ENCODE data around the gene SLC35F6. TPM values are rescaled to one million over a fixed set of nuclear protein-coding genes. Genes with fewer than 3 reads are reported as not detected.

The SLC35F6 gene
- total RNA-seq, 1 donor from 2014 or later, result 12.4 TPM

DNA sequence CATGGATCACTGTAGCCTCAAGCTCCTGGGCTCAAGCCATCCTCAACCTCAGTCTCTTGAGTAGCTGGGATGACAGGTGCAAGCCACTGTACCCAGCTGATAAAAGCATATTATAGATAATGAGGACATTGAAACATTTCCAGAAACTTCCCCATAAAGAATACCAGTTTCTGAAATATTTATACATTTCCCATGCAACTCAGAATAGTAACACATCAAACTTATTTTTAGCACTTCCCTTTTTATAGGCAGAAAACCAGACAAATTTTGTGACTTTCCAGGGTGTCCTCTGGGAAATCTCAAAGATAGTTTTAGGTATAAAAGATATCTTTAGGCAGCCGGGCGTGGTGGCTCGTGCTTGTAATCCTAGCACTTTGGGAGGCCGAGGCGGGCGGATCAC, 58.8 kb downstream of the SLC35F6 start:
- no peak for DNase-seq

Other genes with a start within 250 kb of the SLC35F6 start
- gene CIB4, start 122.9 kb upstream of the SLC35F6 start, total RNA-seq, result not detected
- gene KCNK3, start 71.6 kb upstream of the SLC35F6 start, total RNA-seq, result 1.1 TPM
- 3.1 TPM for gene CENPA, start 21.8 kb downstream of the SLC35F6 start, total RNA-seq
- 3.3 TPM for gene DPYSL5, start 83.8 kb downstream of the SLC35F6 start, total RNA-seq
- 4.0 TPM for gene MAPRE3, start 206.4 kb downstream of the SLC35F6 start, total RNA-seq